Small intestine (tissue), 7 donors: Measurements from ENCODE around the gene ZNF789. TPM values are rescaled to one million over a fixed set of nuclear protein-coding genes. Genes with fewer than 3 reads are reported as not detected.

Source experiments
- DNase-seq, 2 donors: peaks; one replicate each; pipeline versions ENCODE4 v3.0.0 to v3.0.0-alpha.2; 2013
- FAIRE-seq: peaks from 2 replicates; lab custom pipeline; 2012; peaks lifted over from hg19 to GRCh38; lab: Jason Lieb, UNC
- H3K27ac ChIP-seq, 3 donors: one replicate each; pipeline ENCODE4 v1.5.1; 2013; ENCODE audit warnings: low read length in 2 of 3, mild to moderate bottlenecking in 2 of 3, control low read depth in 1 of 3, inconsistent platforms in 1 of 3, low read depth in 1 of 3, moderate library complexity in 1 of 3
- H3K27me3 ChIP-seq, 3 donors: one replicate each; pipeline ENCODE4 v1.6.1; 2013; ENCODE audit warnings: low read length in 3 of 3, inconsistent platforms in 1 of 3; ENCODE audit not compliant: control insufficient read depth in 3 of 3, insufficient read depth in 3 of 3
- H3K36me3 ChIP-seq, 3 donors: one replicate each; pipeline ENCODE4 v1.6.1; 2013; ENCODE audit warnings: low read length in 3 of 3, inconsistent platforms in 1 of 3, low read depth in 1 of 3, mild to moderate bottlenecking in 1 of 3, moderate library complexity in 1 of 3; ENCODE audit not compliant: control insufficient read depth in 3 of 3, insufficient read depth in 2 of 3
- H3K4me1 ChIP-seq, 3 donors: one replicate each; pipeline ENCODE4 v1.6.1; 2013; ENCODE audit warnings: low read length in 2 of 3, inconsistent platforms in 1 of 3, low read depth in 1 of 3, mild to moderate bottlenecking in 1 of 3, moderate library complexity in 1 of 3; ENCODE audit not compliant: control insufficient read depth in 3 of 3, insufficient read depth in 2 of 3
- H3K4me3 ChIP-seq, 3 donors: one replicate each; pipeline ENCODE4 v1.5.1; 2013; ENCODE audit warnings: low read length in 3 of 3, control low read depth in 1 of 3, inconsistent platforms in 1 of 3, low read depth in 1 of 3, mild to moderate bottlenecking in 1 of 3, moderate library complexity in 1 of 3
- H3K9me3 ChIP-seq, 2 donors: one replicate each; pipeline ENCODE4 v1.6.1; 2013; ENCODE audit warnings: low read depth in 1 of 2, low read length in 1 of 2; ENCODE audit not compliant: control insufficient read depth in 2 of 2, insufficient read depth in 1 of 2
- WGBS, 3 donors: extraction: QIAGEN DNeasy Blood & Tissue Kit; methylation state at CpG; one replicate each; pipeline ENCODE4 v1.1.7; 2013; 5-methylcytosine and 5-hydroxymethylcytosine counted together
- polyA plus RNA-seq, 4 donors: library from polyadenylated mRNA; stranded (reverse) in 3 of 4; unstranded in 1 of 4; fragments of 200-250 nt in 3 of 4; fragments of 120-200 nt in 1 of 4; gene quantifications; one replicate each; pipeline versions ENCODE4 v1.2.1 to v1.2.3, GENCODE V29; 2013
- donor health status: healthy with polysubstance abuse.
- donor health status: control.
- donor health status: control.
- donor health status: Bipolar disorder and iron deficiency.
- donor health status: healthy.

Gene ZNF789
- polyA plus RNA-seq, 4 donors: 9.7 to 48.1 (median 18.6) TPM

DNA sequence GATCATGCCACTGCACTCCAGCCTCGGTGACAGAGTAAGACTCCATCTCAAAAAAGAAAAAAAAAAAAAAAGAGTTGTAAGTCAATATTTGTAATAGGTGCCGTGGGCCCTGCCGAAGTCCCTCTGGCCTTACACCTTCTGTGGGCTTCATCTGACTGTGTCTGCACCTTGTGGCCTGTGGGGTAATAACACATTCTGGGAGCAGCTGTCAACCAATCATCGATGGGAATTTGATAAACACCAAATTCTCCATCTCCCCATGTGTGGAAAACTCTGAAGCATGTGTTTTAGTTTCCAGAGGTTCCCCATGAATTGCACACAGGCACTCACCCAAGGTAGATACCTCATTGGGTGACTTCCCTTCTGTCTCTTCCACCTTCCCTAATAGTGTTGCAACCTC is 16.5 kb downstream of the ZNF789 start:
- Histone ChIP-seq H3K27me3 (no peaks in the 10 kb centered on the region), H3K4me1 (no peaks in the 10 kb centered on the region), H3K36me3 (peaks cover 9 to 32% (median 10%) of the 10 kb centered on the region in 3 donors), H3K4me3 (no peak overlapping the region), H3K9me3 (peaks cover 1 to 26% of the 10 kb centered on the region in 2 donors), H3K27ac (no peak overlapping the region)
- FAIRE-seq: no peak
- DNase-seq: no peak
- WGBS, 3 donors: 87 to 94% (median 87%) methylated on average over 4 of the region's 4 CpGs

DNA sequence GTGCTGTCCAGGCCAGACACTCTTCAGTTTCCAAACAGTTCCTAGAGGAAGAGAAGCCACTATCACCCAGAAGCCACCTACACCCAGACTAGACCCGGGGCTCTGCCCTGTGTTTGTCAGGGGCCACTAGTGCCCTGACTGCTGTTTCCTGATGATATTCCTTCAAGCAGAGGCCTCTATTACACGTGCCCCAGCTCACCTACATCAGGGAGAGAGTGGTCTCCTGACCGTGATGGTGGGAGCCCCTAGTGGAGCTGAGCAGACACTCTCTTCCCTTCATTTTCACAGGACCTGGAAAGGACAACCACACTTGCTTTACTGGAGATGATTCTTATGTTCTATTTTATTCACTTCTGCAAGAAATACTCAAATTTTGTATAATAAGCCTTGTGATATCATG is 18.2 kb downstream of the ZNF789 start:
- Histone ChIP-seq H3K27ac (no peak overlapping the region), H3K27me3 (no peaks in the 10 kb centered on the region), H3K4me3 (no peak overlapping the region), H3K9me3 (peaks cover 1 to 40% of the 10 kb centered on the region in 2 donors), H3K36me3 (peaks cover 12 to 42% (median 17%) of the 10 kb centered on the region in 3 donors), H3K4me1 (no peaks in the 10 kb centered on the region)
- FAIRE-seq (no peak), DNase-seq (no peak)
- 59 to 89% (median 75%) methylated on average over 3 of the region's 3 CpGs for WGBS, 3 donors

GRCh38 chr7:99493823-99494222 is 21.1 kb downstream of the ZNF789 start:
- peaks cover 1 to 41% of the 10 kb centered on the region in 2 donors for H3K9me3 ChIP-seq
- 95 to 99% (median 98%) methylated on average over 6 of the region's 6 CpGs for WGBS, 3 donors
- FAIRE-seq: no peak

GRCh38 chr7:99497766-99498545 is 25.3 kb downstream of the ZNF789 start:
- WGBS, 3 donors: 58 to 73% (median 62%) methylated on average over 6 of the region's 6 CpGs
- Histone ChIP-seq H3K4me3 (peak overlapping the region in 2 of 3 donors; percentile 93 to 98), H3K9me3 (peaks cover 1 to 33% of the 10 kb centered on the region in 2 donors), H3K36me3 (peaks cover 8 to 47% (median 23%) of the 10 kb centered on the region in 3 donors), H3K27ac (no peak overlapping the region), H3K27me3 (no peaks in the 10 kb centered on the region), H3K4me1 (peaks cover 0 to 3% (median 3%) of the 10 kb centered on the region in 3 donors)
- DNase-seq: no peak
- FAIRE-seq: no peak

More at GRCh38 chr7:99493823-99494222, 21.1 kb downstream of the ZNF789 start:
- no peak for DNase-seq
- H3K27me3 ChIP-seq: no peaks in the 10 kb centered on the region
- H3K4me3 ChIP-seq: no peak overlapping the region
- H3K4me1 ChIP-seq: peaks cover 0 to 3% (median 0%) of the 10 kb centered on the region in 3 donors
- H3K36me3 ChIP-seq: peaks cover 12 to 58% (median 23%) of the 10 kb centered on the region in 3 donors
- no peak overlapping the region for H3K27ac ChIP-seq

GRCh38 chr7:99498546-99498944 is 25.9 kb downstream of the ZNF789 start:
- peak overlapping the region; percentile 2 to 98 (median 93) for H3K4me3 ChIP-seq
- peak overlapping the region in 1 of 3 donors; percentile 99 for H3K27ac ChIP-seq
- H3K27me3 ChIP-seq: no peaks in the 10 kb centered on the region
- peaks cover 0 to 3% (median 3%) of the 10 kb centered on the region in 3 donors for H3K4me1 ChIP-seq
- H3K36me3 ChIP-seq: peaks cover 8 to 41% (median 20%) of the 10 kb centered on the region in 3 donors
- peaks cover 1 to 28% of the 10 kb centered on the region in 2 donors for H3K9me3 ChIP-seq
- DNase-seq: no peak
- 37 to 48% (median 42%) methylated on average over 11 of the region's 11 CpGs for WGBS, 3 donors
- FAIRE-seq: no peak

GRCh38 chr7:99499371-99499720 is 26.7 kb downstream of the ZNF789 start:
- Histone ChIP-seq H3K27ac (peak overlapping the region; percentile 96 to 99 (median 99)), H3K27me3 (no peaks in the 10 kb centered on the region), H3K4me3 (peak overlapping the region; percentile 93 to 98 (median 93)), H3K4me1 (peaks cover 0 to 3% (median 3%) of the 10 kb centered on the region in 3 donors), H3K36me3 (peaks cover 2 to 33% (median 12%) of the 10 kb centered on the region in 3 donors), H3K9me3 (peaks cover 0 to 20% of the 10 kb centered on the region in 2 donors)
- FAIRE-seq (no peak), DNase-seq (peak; percentile 62 to 65)
- WGBS, 3 donors: 0% methylated on average over 14 of the region's 14 CpGs

DNA sequence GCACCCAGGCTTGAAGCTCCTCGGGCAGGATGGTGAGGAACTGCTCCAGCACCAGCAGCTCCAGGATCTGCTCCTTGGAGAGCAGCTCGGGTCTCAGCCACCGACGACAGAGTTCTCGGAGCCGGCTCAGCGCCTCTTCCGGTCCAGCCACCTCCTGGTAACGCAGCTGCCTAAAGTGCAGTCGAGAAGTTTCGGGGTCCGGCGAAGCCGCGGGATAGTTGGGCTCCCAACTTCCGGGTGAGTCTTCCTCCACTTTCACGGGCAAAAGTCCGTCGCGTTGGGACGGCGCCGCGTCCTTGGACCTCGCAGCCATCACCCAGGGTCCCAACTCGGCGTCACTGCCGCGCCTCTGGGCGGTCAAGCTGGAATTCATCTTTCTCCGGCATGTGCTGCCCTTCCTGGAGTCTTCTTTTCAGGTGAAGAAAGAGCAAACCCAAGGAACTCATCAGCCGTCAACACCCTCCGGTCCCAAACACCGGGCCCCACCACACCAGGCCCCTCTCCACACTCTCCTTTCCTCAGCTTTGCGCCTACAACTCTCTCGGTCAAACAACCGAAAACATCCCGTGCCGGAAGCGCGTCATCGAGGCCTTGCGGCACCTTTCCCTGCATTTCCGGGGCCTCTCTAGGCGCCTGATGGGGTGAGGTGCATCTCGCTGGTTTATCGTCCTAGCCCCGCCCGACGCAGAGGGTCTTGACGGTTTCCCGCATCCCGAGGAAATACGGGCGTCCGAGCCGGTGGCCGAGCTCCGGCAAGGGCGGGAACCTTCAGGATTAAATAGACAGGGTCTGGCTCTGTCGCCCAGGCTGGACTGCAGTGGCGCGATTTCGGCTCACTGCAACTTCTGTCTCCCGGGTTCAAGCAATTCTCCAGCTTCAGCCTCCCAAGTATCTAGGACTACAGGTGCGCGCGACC is 27.3 kb downstream of the ZNF789 start, which contains the start of gene ZNF394:
Gene ZNF394, minus strand, starts transcription at position 561 of the 916 bp plus-strand sequence. Its CDS starts 188 bp downstream, at position 373.
- no peak for FAIRE-seq
- 0% methylated on average over 68 of the region's 68 CpGs for WGBS, 3 donors

GRCh38 chr7:99500637-99501009 is 27.9 kb downstream of the ZNF789 start:
- DNase-seq: no peak
- peaks cover 0 to 7% of the 10 kb centered on the region in 2 donors for H3K9me3 ChIP-seq
- peaks cover 0 to 4% (median 3%) of the 10 kb centered on the region in 3 donors for H3K4me1 ChIP-seq
- H3K36me3 ChIP-seq: peaks cover 0 to 21% (median 6%) of the 10 kb centered on the region in 3 donors
- peak overlapping the region; percentile 93 to 98 (median 93) for H3K4me3 ChIP-seq
- 48 to 54% (median 50%) methylated on average over 16 of the region's 16 CpGs for WGBS, 3 donors
- H3K27ac ChIP-seq: peak overlapping the region in 2 of 3 donors; percentile 99
- H3K27me3 ChIP-seq: no peaks in the 10 kb centered on the region
- no peak for FAIRE-seq

More for the DNA sequence above, 27.3 kb downstream of the ZNF789 start, which contains the start of gene ZNF394:
- Histone ChIP-seq H3K4me3 (peak within 1 kb of the TSS; percentile 93 to 98 (median 93)), H3K27me3 (no peaks in the 10 kb centered on the region), H3K36me3 (peaks cover 0 to 27% (median 8%) of the 10 kb centered on the region in 3 donors), H3K4me1 (peaks cover 0 to 3% (median 3%) of the 10 kb centered on the region in 3 donors), H3K27ac (peak within 1 kb of the TSS; percentile 96 to 99 (median 99)), H3K9me3 (peaks cover 0 to 13% of the 10 kb centered on the region in 2 donors)
- peak; percentile 93 to 97 for DNase-seq
